Measurements from ENCODE around the gene CRYBB3. TPM values are rescaled to one million over a fixed set of nuclear protein-coding genes. Genes with fewer than 3 reads are reported as not detected.

The CRYBB3 gene
- total and polyA plus RNA-seq, 2 of the 13 experiments (the other 11 are each of a cell fraction or from before 2014, with no cell fraction given) = 0.18 to 0.28 TPM

- TF ChIP-seq ZNF446 (CRISPR knock-in tag; IDR thresholded peaks at IDR 0.05) (0 out of 2 replicates have a peak, but pooled peaks have one; percentile 29), MEIS1 (CRISPR knock-in tag; IDR thresholded peaks at IDR 0.05; ENCODE audit: borderline replicate concordance) (no peak), ZFY (CRISPR knock-in tag; IDR thresholded peaks at IDR 0.05) (0 out of 2 replicates have a peak, but pooled peaks have one; percentile 18), PHF21A (CRISPR knock-in tag; IDR thresholded peaks at IDR 0.05) (peak; percentile 6; the same call in 1 of the 2 replicates), YY1 (IDR thresholded peaks at IDR 0.05; ENCODE audit: insufficient read depth, insufficient replicate concordance, low read depth, low read length) (peak; percentile 18), PITX1 (CRISPR knock-in tag; IDR thresholded peaks at IDR 0.05) (peak; percentile 52; the same call in 1 of the 2 replicates), POLR2A (IDR thresholded peaks at IDR 0.05; ENCODE audit: insufficient read depth in 1 of 2, low read depth in 2 of 2, low read length in 2 of 2) (peak in 1 of 2 experiments; percentile 29; a peak in 1 of 4 replicates), NCOR1 (IDR thresholded peaks at IDR 0.05; ENCODE audit: borderline replicate concordance, low read length) (peak; percentile 68; the same call in 1 of the 2 replicates), SAP130 (CRISPR knock-in tag; IDR thresholded peaks at IDR 0.05; ENCODE audit: low read depth) (0 out of 2 replicates have a peak, but pooled peaks have one; percentile 16), ZNF230 (CRISPR knock-in tag; IDR thresholded peaks at IDR 0.05) (no peak), PRDM15 (CRISPR knock-in tag; IDR thresholded peaks at IDR 0.05) (peak; percentile 60), EP300 (IDR thresholded peaks at IDR 0.05; ENCODE audit: low read depth in 2 of 2, low read length in 2 of 2) (peak in 1 of 2 experiments; percentile 41; a peak in 1 of 4 replicates), EP300 (CRISPR knock-in tag; IDR thresholded peaks at IDR 0.05; ENCODE audit: borderline replicate concordance) (no peak), PRPF4 (IDR thresholded peaks at IDR 0.05; ENCODE audit: low read depth, low read length, poor library complexity, severe bottlenecking) (no peak), BCL6 (CRISPR knock-in tag; IDR thresholded peaks at IDR 0.05) (peak; percentile 36), ZNF431 (CRISPR knock-in tag; IDR thresholded peaks at IDR 0.05; ENCODE audit: borderline replicate concordance, low read depth) (0 out of 2 replicates have a peak, but pooled peaks have one; percentile 27), DRAP1 (CRISPR knock-in tag; IDR thresholded peaks at IDR 0.05) (no peak)
Measured at GRCh38 chr22:25183949-25184619, 15.6 kb upstream of the CRYBB3 start (continued).

Measured in HepG2 (cell line).